Measurements from ENCODE around the gene CCDC171.

The CCDC171 gene

GRCh38 chr9:16003785-16004184 lies 450.9 kb downstream of the CCDC171 start:
- Histone ChIP-seq H3K27ac (ENCODE audit: low read depth, low read length, poor library complexity, severe bottlenecking) (no peak overlapping the region), H3K27me3 (ENCODE audit: insufficient read depth, low read length) (no peaks in the 10 kb centered on the region), H3K4me2 (ENCODE audit: low read length) (no peak overlapping the region), H3K4me3 (ENCODE audit: low read depth, low read length, poor library complexity, severe bottlenecking) (no peak overlapping the region), H3K79me2 (ENCODE audit: insufficient read depth, low read length) (no peaks in the 10 kb centered on the region), H2AFZ (ENCODE audit: low read length) (no peak overlapping the region), H3K9me3 (ENCODE audit: low read length) (no peaks in the 10 kb centered on the region), H3F3A (ENCODE audit: insufficient read depth, low read length) (no peaks in the 10 kb centered on the region), H4K20me1 (ENCODE audit: insufficient read depth, low read length) (no peaks in the 10 kb centered on the region), H3K4me1 (ENCODE audit: insufficient read depth, low read length, severe bottlenecking) (no peaks in the 10 kb centered on the region), H3K9me2 (ENCODE audit: low read depth, low read length) (no peaks in the 10 kb centered on the region), H3K9ac (ENCODE audit: low read length) (no peak overlapping the region), H3K36me3 (ENCODE audit: insufficient read depth, low read length) (no peaks in the 10 kb centered on the region)
- TF ChIP-seq EZH2 (IDR thresholded peaks at IDR 0.05; ENCODE audit: borderline replicate concordance, low read length) = no peak

- no peaks in the 10 kb centered on the region for H4K20me1 ChIP-seq (ENCODE audit: insufficient read depth, low read length)
- no peaks in the 10 kb centered on the region for H3K27me3 ChIP-seq (ENCODE audit: insufficient read depth, low read length)
- no peak overlapping the region for H2AFZ ChIP-seq (ENCODE audit: low read length)
- H3K27ac ChIP-seq (ENCODE audit: low read depth, low read length, poor library complexity, severe bottlenecking) = no peak overlapping the region
- H3K9ac ChIP-seq (ENCODE audit: low read length) = no peak overlapping the region
- H3K79me2 ChIP-seq (ENCODE audit: insufficient read depth, low read length) = no peaks in the 10 kb centered on the region
- no peak for TF ChIP-seq CTCF (IDR thresholded peaks at IDR 0.05; ENCODE audit: low read length)
- no peak for TF ChIP-seq EZH2 (IDR thresholded peaks at IDR 0.05; ENCODE audit: borderline replicate concordance, low read length)
- no peaks in the 10 kb centered on the region for H3K9me3 ChIP-seq (ENCODE audit: low read length)
- H3K9me2 ChIP-seq (ENCODE audit: low read depth, low read length) = no peaks in the 10 kb centered on the region
- no peak overlapping the region for H3K4me2 ChIP-seq (ENCODE audit: low read length)
- no peaks in the 10 kb centered on the region for H3F3A ChIP-seq (ENCODE audit: insufficient read depth, low read length)
- no peak overlapping the region for H3K4me3 ChIP-seq (ENCODE audit: low read depth, low read length, poor library complexity, severe bottlenecking)
- no peaks in the 10 kb centered on the region for H3K36me3 ChIP-seq (ENCODE audit: insufficient read depth, low read length)
- no peaks in the 10 kb centered on the region for H3K4me1 ChIP-seq (ENCODE audit: insufficient read depth, low read length, severe bottlenecking)
Measured at GRCh38 chr9:16004613-16005012, 451.8 kb downstream of the CCDC171 start.

- H3K36me3 ChIP-seq (ENCODE audit: insufficient read depth, low read length) = no peaks in the 10 kb centered on the region
- no peak overlapping the region for H3K27ac ChIP-seq (ENCODE audit: low read depth, low read length, poor library complexity, severe bottlenecking)
- H3K79me2 ChIP-seq (ENCODE audit: insufficient read depth, low read length) = no peaks in the 10 kb centered on the region
- H2AFZ ChIP-seq (ENCODE audit: low read length) = no peak overlapping the region
- H3K4me3 ChIP-seq (ENCODE audit: low read depth, low read length, poor library complexity, severe bottlenecking) = no peak overlapping the region
- H3K4me1 ChIP-seq (ENCODE audit: insufficient read depth, low read length, severe bottlenecking) = no peaks in the 10 kb centered on the region
- H3K9me3 ChIP-seq (ENCODE audit: low read length) = no peaks in the 10 kb centered on the region
- H3K27me3 ChIP-seq (ENCODE audit: insufficient read depth, low read length) = no peaks in the 10 kb centered on the region
- TF ChIP-seq CTCF (IDR thresholded peaks at IDR 0.05; ENCODE audit: low read length) = no peak
- no peak for TF ChIP-seq EZH2 (IDR thresholded peaks at IDR 0.05; ENCODE audit: borderline replicate concordance, low read length)
- no peak overlapping the region for H3K4me2 ChIP-seq (ENCODE audit: low read length)
- H3K9me2 ChIP-seq (ENCODE audit: low read depth, low read length) = no peaks in the 10 kb centered on the region
- H3F3A ChIP-seq (ENCODE audit: insufficient read depth, low read length) = no peaks in the 10 kb centered on the region
- no peaks in the 10 kb centered on the region for H4K20me1 ChIP-seq (ENCODE audit: insufficient read depth, low read length)
- H3K9ac ChIP-seq (ENCODE audit: low read length) = no peak overlapping the region
Measured at GRCh38 chr9:16010221-16010620, 457.4 kb downstream of the CCDC171 start.

GRCh38 chr9:16012621-16013020 lies 459.8 kb downstream of the CCDC171 start:
- no peak overlapping the region for H3K4me2 ChIP-seq (ENCODE audit: low read length)
- H3K27me3 ChIP-seq (ENCODE audit: insufficient read depth, low read length) = no peaks in the 10 kb centered on the region
- no peak overlapping the region for H3K4me3 ChIP-seq (ENCODE audit: low read depth, low read length, poor library complexity, severe bottlenecking)
- no peaks in the 10 kb centered on the region for H4K20me1 ChIP-seq (ENCODE audit: insufficient read depth, low read length)
- no peaks in the 10 kb centered on the region for H3K36me3 ChIP-seq (ENCODE audit: insufficient read depth, low read length)
- no peaks in the 10 kb centered on the region for H3K9me2 ChIP-seq (ENCODE audit: low read depth, low read length)
- no peak overlapping the region for H3K9ac ChIP-seq (ENCODE audit: low read length)
- no peak for TF ChIP-seq CTCF (IDR thresholded peaks at IDR 0.05; ENCODE audit: low read length)
- no peak for TF ChIP-seq EZH2 (IDR thresholded peaks at IDR 0.05; ENCODE audit: borderline replicate concordance, low read length)
- no peaks in the 10 kb centered on the region for H3K79me2 ChIP-seq (ENCODE audit: insufficient read depth, low read length)
- H2AFZ ChIP-seq (ENCODE audit: low read length) = no peak overlapping the region
- H3K4me1 ChIP-seq (ENCODE audit: insufficient read depth, low read length, severe bottlenecking) = no peaks in the 10 kb centered on the region
- no peak overlapping the region for H3K27ac ChIP-seq (ENCODE audit: low read depth, low read length, poor library complexity, severe bottlenecking)
- no peaks in the 10 kb centered on the region for H3F3A ChIP-seq (ENCODE audit: insufficient read depth, low read length)
- H3K9me3 ChIP-seq (ENCODE audit: low read length) = 0 out of 2 replicates have a peak, but pooled peaks cover under 1% of the 10 kb centered on the region

Measured in OCI-LY1 (cell line).